ENCODE measurements around the gene DIPK1C. TPM values are rescaled to one million over a fixed set of nuclear protein-coding genes. Genes with fewer than 3 reads are reported as not detected.

The DIPK1C gene
- total and polyA plus RNA-seq, 9 of the 15 experiments (the other 6 are each of a cell fraction or from before 2014, with no cell fraction given), result 0.04 to 0.32 (median 0.15) TPM; not detected in 2

DNA sequence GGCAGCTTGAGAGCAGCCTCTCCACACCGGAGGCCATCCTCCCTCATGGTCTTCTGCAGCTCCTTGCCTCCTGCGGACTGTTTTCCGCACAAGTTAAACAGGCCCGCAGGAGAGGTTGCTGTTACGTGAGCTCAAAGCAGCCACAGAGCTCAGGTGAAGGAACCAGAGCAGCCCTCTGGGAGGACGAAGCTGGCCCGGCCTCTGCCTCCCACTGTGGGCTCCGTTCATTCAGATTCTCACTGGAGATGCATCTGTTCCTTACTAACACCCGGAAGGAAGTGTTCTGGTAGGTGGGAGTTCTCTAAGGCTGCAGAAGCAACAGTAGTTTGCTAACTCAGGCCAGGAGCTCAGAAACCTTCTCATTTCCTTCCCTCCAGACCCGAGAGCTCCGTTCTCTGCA, 10.9 kb downstream of the DIPK1C start:
- no peak overlapping the region for H3K27ac ChIP-seq (ENCODE audit: extremely low read depth, low read depth, low read length)
- no peak overlapping the region for H3K4me2 ChIP-seq (ENCODE audit: insufficient read depth, low read length)
- TF ChIP-seq, protein P1, sequence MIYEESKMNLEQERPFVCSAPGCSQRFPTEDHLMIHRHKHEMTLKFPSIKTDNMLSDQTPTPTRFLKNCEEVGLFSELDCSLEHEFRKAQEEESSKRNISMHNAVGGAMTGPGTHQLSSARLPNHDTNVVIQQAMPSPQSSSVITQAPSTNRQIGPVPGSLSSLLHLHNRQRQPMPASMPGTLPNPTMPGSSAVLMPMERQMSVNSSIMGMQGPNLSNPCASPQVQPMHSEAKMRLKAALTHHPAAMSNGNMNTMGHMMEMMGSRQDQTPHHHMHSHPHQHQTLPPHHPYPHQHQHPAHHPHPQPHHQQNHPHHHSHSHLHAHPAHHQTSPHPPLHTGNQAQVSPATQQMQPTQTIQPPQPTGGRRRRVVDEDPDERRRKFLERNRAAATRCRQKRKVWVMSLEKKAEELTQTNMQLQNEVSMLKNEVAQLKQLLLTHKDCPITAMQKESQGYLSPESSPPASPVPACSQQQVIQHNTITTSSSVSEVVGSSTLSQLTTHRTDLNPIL (CRISPR knock-in tag; IDR thresholded peaks at IDR 0.05), result no peak
- no peak for TF ChIP-seq EZH2 (IDR thresholded peaks at IDR 0.05; ENCODE audit: borderline replicate concordance, low read depth, low read length)
- TF ChIP-seq RNF2 (IDR thresholded peaks at IDR 0.05), result no peak
- TF ChIP-seq, protein P2, sequence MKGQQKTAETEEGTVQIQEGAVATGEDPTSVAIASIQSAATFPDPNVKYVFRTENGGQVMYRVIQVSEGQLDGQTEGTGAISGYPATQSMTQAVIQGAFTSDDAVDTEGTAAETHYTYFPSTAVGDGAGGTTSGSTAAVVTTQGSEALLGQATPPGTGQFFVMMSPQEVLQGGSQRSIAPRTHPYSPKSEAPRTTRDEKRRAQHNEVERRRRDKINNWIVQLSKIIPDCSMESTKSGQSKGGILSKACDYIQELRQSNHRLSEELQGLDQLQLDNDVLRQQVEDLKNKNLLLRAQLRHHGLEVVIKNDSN (CRISPR knock-in tag; IDR thresholded peaks at IDR 0.05), result no peak
- TF ChIP-seq HNRNPH1 (optimal IDR thresholded peaks at IDR 0.05; ENCODE audit: low read depth, low read length), result no peak
- H3K79me2 ChIP-seq (ENCODE audit: control insufficient read depth, insufficient read depth, low read length), result no peaks in the 10 kb centered on the region
- in situ Hi-C loops (cut with MboI), result no loop called here
- 9% methylated on average over 8 of the region's 11 CpGs for WGBS (ENCODE audit: insufficient coverage, low coverage, missing lambda C conversion rate)
- intact Hi-C loops (cut with micrococcal nuclease), result no loop called here
- no peaks in the 10 kb centered on the region for H3K36me3 ChIP-seq (ENCODE audit: control insufficient read depth, insufficient read depth, low read length)
- no TSS peak for BruUV-seq (replicated peaks)
- FAIRE-seq, result no peak
- no peaks in the 10 kb centered on the region for H3K9me1 ChIP-seq (ENCODE audit: control insufficient read depth, insufficient read depth, low read length)
- H3K27me3 ChIP-seq (ENCODE audit: control insufficient read depth in 2 of 2, insufficient read depth in 2 of 2, low read length in 2 of 2), result peaks cover 46 to 85% of the 10 kb centered on the region in 2 experiments
- no peak overlapping the region for H3K9ac ChIP-seq (ENCODE audit: insufficient read depth in 1 of 2, low read depth in 2 of 2, low read length in 2 of 2)
- no peaks in the 10 kb centered on the region for H3K9me3 ChIP-seq (replicated peaks; ENCODE audit: control insufficient read depth, insufficient read depth, low read depth, low read length)
- H4K20me1 ChIP-seq (replicated peaks; ENCODE audit: control insufficient read depth, insufficient read depth, low read length), result no peaks in the 10 kb centered on the region; the same call in 1 of the 2 replicates
- CTCF ChIA-PET (ENCODE audit: low intra/inter-chr PET ratio), result no interaction called here
- POLR2A ChIA-PET, result interaction anchor here (1.0 to 1.4 kb wide), 2 partner anchors 17 to 52 kb away, joined by 3 to 4 read pairs; no protein-coding TSS in a partner anchor
- H3K4me1 ChIP-seq (replicated peaks in 1 of 2; ENCODE audit: control insufficient read depth in 2 of 2, insufficient read depth in 2 of 2, low read length in 2 of 2), result peaks cover 0 to 8% of the 10 kb centered on the region in 2 experiments; a peak in 1 of 5 replicates
- ATAC-seq, result no peak
- DNase-seq (ENCODE audit: extremely low read depth in 1 of 4, low spot score in 3 of 4), result no peak
- no peak overlapping the region for H3K4me3 ChIP-seq
- no peak overlapping the region for H2AFZ ChIP-seq (ENCODE audit: low read depth, low read length)
